Sigmoid colon (tissue), 7 donors: ENCODE measurements around the gene SFMBT1. TPM values are rescaled to one million over a fixed set of nuclear protein-coding genes. Genes with fewer than 3 reads are reported as not detected.

Source experiments
- DNase-seq: peaks from one replicate; pipeline ENCODE4 v3.0.0-alpha.2; 2019
- H3K27ac ChIP-seq, 4 donors: fragments of 200-600 bp; sonication (generic); one replicate each; pipeline ENCODE4 v1.5.1; 2016 to 2019; ENCODE audit warnings: mild to moderate bottlenecking in 1 of 4
- H3K27me3 ChIP-seq, 3 donors: fragments of 200-600 bp; sonication (generic); one replicate each; pipeline ENCODE4 v1.5.1; 2019; ENCODE audit warnings: mild to moderate bottlenecking in 1 of 3
- H3K36me3 ChIP-seq, 4 donors: fragments of 200-600 bp; sonication (generic); one replicate each; pipeline ENCODE4 v1.5.1; 2016 to 2019
- H3K4me1 ChIP-seq, 4 donors: fragments of 200-600 bp; sonication (generic); one replicate each; pipeline ENCODE4 v1.5.1; 2017 to 2019
- H3K4me3 ChIP-seq, 4 donors: fragments of 200-600 bp; sonication (generic); one replicate each; pipeline ENCODE4 v1.5.1; 2017 to 2019; ENCODE audit warnings: mild to moderate bottlenecking in 2 of 4, moderate library complexity in 1 of 4
- H3K9me3 ChIP-seq, 4 donors: fragments of 200-600 bp in 3 of 4; sonication (generic) in 3 of 4; one replicate each; pipeline versions ENCODE4 v1.5.1 to v1.6.1; 2013 to 2019
- CTCF ChIP-seq, 4 experiments: fragments of 450-650 bp in 3 of 4; fragments of 200-600 bp in 1 of 4; IDR thresholded peaks; one replicate each; pipeline ENCODE4 v1.5.1; 2016 to 2019; ENCODE audit warnings: antibody characterized with exemption in 4 of 4, mild to moderate bottlenecking in 3 of 4, moderate library complexity in 2 of 4
- EP300 ChIP-seq, 4 donors: sonication (generic); formaldehyde crosslinking; IDR thresholded peaks; one replicate each; pipeline ENCODE4 v1.6.1; 2017; ENCODE audit warnings: antibody characterized with exemption in 4 of 4
- POLR2A ChIP-seq, 2 donors: fragments of 450-650 bp; IDR thresholded peaks; one replicate each; pipeline ENCODE4 v1.6.1; 2016; ENCODE audit warnings: antibody characterized with exemption in 2 of 2, mild to moderate bottlenecking in 2 of 2, moderate library complexity in 2 of 2
- POLR2AphosphoS5 ChIP-seq, 4 donors: sonication (generic); formaldehyde crosslinking; IDR thresholded peaks; one replicate each; pipeline ENCODE4 v1.6.1; 2017; ENCODE audit warnings: antibody characterized with exemption in 4 of 4
- WGBS, 2 donors: extraction: QIAGEN DNeasy Blood & Tissue Kit; methylation state at CpG; one replicate each; pipeline ENCODE4 v1.1.7; 2013; 5-methylcytosine and 5-hydroxymethylcytosine counted together
- intact Hi-C: fragments of 100-400 bp; cut with DNase I; formaldehyde crosslinking; loops from one replicate; pipeline ENCODE4 v1.15.1; 2023
- polyA plus RNA-seq, 3 donors: library from polyadenylated mRNA; stranded (reverse); fragments of 200-250 nt; gene quantifications; one replicate each; pipeline ENCODE4 v1.2.3, GENCODE V29; 2013
- total RNA-seq, 4 donors: library from RNA; depleted of rRNA; stranded (reverse); fragments of >200 nt; gene quantifications; one replicate each; pipeline ENCODE4 v1.1.0, GENCODE V29; 2016
- donor health status: healthy with polysubstance abuse.
- donor health status: Bipolar disorder and iron deficiency.
- donor health status: healthy.

SFMBT1 gene
- total and polyA plus RNA-seq, 7 donors, result 4.8 to 16.1 (median 10.2) TPM

GRCh38 chr3:53032609-53033008 is 13.3 kb downstream of the SFMBT1 start:
- Histone ChIP-seq H3K27me3 (no peaks in the 10 kb centered on the region), H3K27ac (no peak overlapping the region), H3K9me3 (no peaks in the 10 kb centered on the region), H3K4me1 (peaks cover 0 to under 1% (median 0%) of the 10 kb centered on the region in 4 donors), H3K4me3 (no peak overlapping the region), H3K36me3 (no peaks in the 10 kb centered on the region)
- intact Hi-C loops, result no loop called here
- DNase-seq, result no peak
- no peak for TF ChIP-seq POLR2AphosphoS5 (IDR thresholded peaks at IDR 0.05)
- no peak for TF ChIP-seq CTCF (IDR thresholded peaks at IDR 0.05)
- no peak for TF ChIP-seq EP300 (IDR thresholded peaks at IDR 0.05)
- TF ChIP-seq POLR2A (IDR thresholded peaks at IDR 0.05), result no peak

- Histone ChIP-seq H3K27me3 (no peaks in the 10 kb centered on the region), H3K4me1 (peaks cover 0 to 3% (median 0%) of the 10 kb centered on the region in 4 donors), H3K9me3 (no peaks in the 10 kb centered on the region), H3K27ac (no peak overlapping the region), H3K36me3 (no peaks in the 10 kb centered on the region), H3K4me3 (no peak overlapping the region)
- intact Hi-C loops, result no loop called here
- DNase-seq, result no peak
- 42 to 69% methylated on average over 4 of the region's 4 CpGs for WGBS, 2 donors
- TF ChIP-seq POLR2A (IDR thresholded peaks at IDR 0.05), result no peak
Observed at GRCh38 chr3:53030619-53031449, 15.0 kb downstream of the SFMBT1 start.

GRCh38 chr3:53028641-53029040 is 17.2 kb downstream of the SFMBT1 start:
- Histone ChIP-seq H3K27me3 (no peaks in the 10 kb centered on the region), H3K4me3 (no peak overlapping the region), H3K36me3 (no peaks in the 10 kb centered on the region), H3K9me3 (no peaks in the 10 kb centered on the region), H3K27ac (no peak overlapping the region), H3K4me1 (peaks cover 0 to 3% (median 0%) of the 10 kb centered on the region in 4 donors)
- intact Hi-C loops, result no loop called here
- DNase-seq, result no peak
- WGBS, 2 donors, result 85 to 94% methylated on average over 7 of the region's 7 CpGs
- no peak for TF ChIP-seq EP300 (IDR thresholded peaks at IDR 0.05)
- TF ChIP-seq CTCF (IDR thresholded peaks at IDR 0.05), result no peak
- TF ChIP-seq POLR2A (IDR thresholded peaks at IDR 0.05), result no peak
- no peak for TF ChIP-seq POLR2AphosphoS5 (IDR thresholded peaks at IDR 0.05)

- 86% methylated on average over 4 of the region's 4 CpGs for WGBS, 2 donors
- Histone ChIP-seq H3K4me3 (no peak overlapping the region), H3K9me3 (no peaks in the 10 kb centered on the region), H3K36me3 (no peaks in the 10 kb centered on the region), H3K4me1 (peaks cover 0 to 3% (median 0%) of the 10 kb centered on the region in 4 donors), H3K27ac (no peak overlapping the region), H3K27me3 (no peaks in the 10 kb centered on the region)
- intact Hi-C loops, result no loop called here
- DNase-seq, result no peak
- no peak for TF ChIP-seq EP300 (IDR thresholded peaks at IDR 0.05)
- no peak for TF ChIP-seq CTCF (IDR thresholded peaks at IDR 0.05)
- no peak for TF ChIP-seq POLR2A (IDR thresholded peaks at IDR 0.05)
- no peak for TF ChIP-seq POLR2AphosphoS5 (IDR thresholded peaks at IDR 0.05)
Observed at GRCh38 chr3:53027254-53027844, 18.5 kb downstream of the SFMBT1 start.

GRCh38 chr3:53026382-53027162 is 19.3 kb downstream of the SFMBT1 start:
- intact Hi-C loops, result no loop called here
- DNase-seq, result no peak

More at GRCh38 chr3:53026382-53027162, 19.3 kb downstream of the SFMBT1 start:
- 82 to 83% methylated on average over 10 of the region's 10 CpGs for WGBS, 2 donors
- TF ChIP-seq POLR2AphosphoS5 (IDR thresholded peaks at IDR 0.05) (no peak), POLR2A (IDR thresholded peaks at IDR 0.05) (no peak), CTCF (IDR thresholded peaks at IDR 0.05) (no peak), EP300 (IDR thresholded peaks at IDR 0.05) (no peak)
- Histone ChIP-seq H3K27me3 (no peaks in the 10 kb centered on the region), H3K27ac (no peak overlapping the region), H3K9me3 (no peaks in the 10 kb centered on the region), H3K4me3 (no peak overlapping the region), H3K36me3 (no peaks in the 10 kb centered on the region), H3K4me1 (peaks cover 0 to 3% (median 0%) of the 10 kb centered on the region in 4 donors)
